HepG2 (cell line): Measurements from ENCODE around the gene ENO2. TPM values are rescaled to one million over a fixed set of nuclear protein-coding genes. Genes with fewer than 3 reads are reported as not detected.

Source experiments
- ETV6 ChIP-seq: sonication (generic); formaldehyde crosslinking; conservative IDR thresholded peaks from 2 replicates; pipeline ENCODE4 v1.4.0; 2020; ENCODE audit warnings: missing genetic modification reagents
- GATAD1 ChIP-seq: IDR thresholded peaks from 2 replicates; pipeline ENCODE4 v1.6.1; 2016; ENCODE audit warnings: missing genetic modification reagents, missing compliant biosample characterization
- HIC2 ChIP-seq: sonication (generic); formaldehyde crosslinking; IDR thresholded peaks from 2 replicates; pipeline ENCODE4 v1.9.0; 2022; ENCODE audit warnings: low read depth, missing genetic modification reagents
- IRF9 ChIP-seq: sonication (generic); formaldehyde crosslinking; IDR thresholded peaks from 2 replicates; pipeline ENCODE4 v1.8.0; 2022; ENCODE audit warnings: missing genetic modification reagents, mild to moderate bottlenecking, borderline replicate concordance
- MIER2 ChIP-seq: IDR thresholded peaks from 2 replicates; pipeline ENCODE4 v1.6.1; 2016; ENCODE audit warnings: missing biosample characterization, missing genetic modification reagents
- MTF2 ChIP-seq: sonication (generic); formaldehyde crosslinking; IDR thresholded peaks from 2 replicates; pipeline ENCODE4 v1.5.0; 2020; ENCODE audit warnings: missing genetic modification reagents, borderline replicate concordance
- NBN ChIP-seq: fragments of 450-650 bp; conservative IDR thresholded peaks from 2 replicates; pipeline ENCODE4 v1.6.1; 2017
- PAWR ChIP-seq: sonication (generic); formaldehyde crosslinking; IDR thresholded peaks from 2 replicates; pipeline ENCODE4 v1.4.0; 2020; ENCODE audit warnings: missing genetic modification reagents, mild to moderate bottlenecking, borderline replicate concordance
- PRMT3 ChIP-seq: sonication (generic); formaldehyde crosslinking; IDR thresholded peaks from 2 replicates; pipeline ENCODE4 v1.8.1; 2022; ENCODE audit warnings: low read depth, mild to moderate bottlenecking, moderate library complexity, missing genetic modification reagents, borderline replicate concordance
- SOX6 ChIP-seq, 2 experiments: fragments of 450-650 bp in 1 of 2; sonication (generic) in 1 of 2; formaldehyde crosslinking in 1 of 2; IDR thresholded peaks; 2 replicates each; pipeline versions ENCODE4 v1.4.0 to v1.6.1; 2017 to 2020; ENCODE audit warnings: antibody characterized with exemption in 1 of 2, mild to moderate bottlenecking in 1 of 2, missing genetic modification reagents in 1 of 2
- THAP7 ChIP-seq: sonication (generic); formaldehyde crosslinking; IDR thresholded peaks from 2 replicates; pipeline ENCODE4 v1.8.1; 2023; ENCODE audit warnings: mild to moderate bottlenecking, missing genetic modification reagents
- U2AF2 ChIP-seq: fragments of 200-400 bp; formaldehyde crosslinking; IDR thresholded peaks from 2 replicates; pipeline ENCODE4 v1.6.1; 2017; ENCODE audit warnings: low read depth, mild to moderate bottlenecking, low read length
- ZBTB4 ChIP-seq: sonication (generic); formaldehyde crosslinking; IDR thresholded peaks from 2 replicates; pipeline ENCODE4 v1.4.0; 2020; ENCODE audit warnings: missing genetic modification reagents, mild to moderate bottlenecking, borderline replicate concordance
- ZNF12 ChIP-seq: sonication (generic); formaldehyde crosslinking; IDR thresholded peaks from 2 replicates; pipeline ENCODE4 v1.5.0; 2020; ENCODE audit warnings: missing genetic modification reagents
- ZNF230 ChIP-seq: sonication (generic); formaldehyde crosslinking; IDR thresholded peaks from 2 replicates; pipeline ENCODE4 v1.4.0; 2020; ENCODE audit warnings: mild to moderate bottlenecking, missing genetic modification reagents
- ZNF34 ChIP-seq: sonication (generic); formaldehyde crosslinking; IDR thresholded peaks from 2 replicates; pipeline ENCODE4 v1.4.0; 2020; ENCODE audit warnings: mild to moderate bottlenecking, missing genetic modification reagents, borderline replicate concordance
- ZNF414 ChIP-seq: sonication (generic); formaldehyde crosslinking; IDR thresholded peaks from 2 replicates; pipeline ENCODE4 v1.5.0; 2020; ENCODE audit warnings: missing genetic modification reagents
- ZNF713 ChIP-seq: sonication (generic); formaldehyde crosslinking; IDR thresholded peaks from 2 replicates; pipeline ENCODE4 v1.4.0; 2020; ENCODE audit warnings: mild to moderate bottlenecking, missing genetic modification reagents
- ZNF782 ChIP-seq: sonication (generic); formaldehyde crosslinking; IDR thresholded peaks from 2 replicates; pipeline ENCODE4 v1.4.0; 2020; ENCODE audit warnings: missing genetic modification reagents, mild to moderate bottlenecking, borderline replicate concordance
- ZNF784 ChIP-seq: sonication (generic); formaldehyde crosslinking; IDR thresholded peaks from 2 replicates; pipeline ENCODE4 v1.5.1; 2020; ENCODE audit warnings: missing genetic modification reagents, mild to moderate bottlenecking, borderline replicate concordance
- polyA plus RNA-seq, 8 experiments: library from polyadenylated mRNA; depleted of rRNA in 3 of 8; stranded (reverse) in 7 of 8; unstranded in 1 of 8; fragments of >200 nt; fragmentation: Illumina TruSeq in 4 of 8; extraction: Trizol in 4 of 8; gene quantifications; 2 replicates each; pipeline versions ENCODE4 v1.2.1 to v1.2.3, GENCODE V29; 2011 to 2016; ENCODE audit warnings: low read depth in 4 of 8, missing spikeins in 1 of 8, mixed read lengths in 1 of 8; ENCODE audit not compliant: insufficient read depth in 1 of 8
- total RNA-seq, 5 experiments: library from RNA; depleted of rRNA; stranded (reverse); fragments of >200 nt; fragmentation: Illumina TruSeq; extraction: Trizol; gene quantifications; 2 replicates each; pipeline ENCODE4 v1.2.3, GENCODE V29; 2016; ENCODE audit warnings: low read depth in 1 of 5

The ENO2 gene
- total and polyA plus RNA-seq, 2 of the 13 experiments (the other 11 are each of a cell fraction or from before 2014, with no cell fraction given): 19.3 to 136 TPM

GRCh38 chr12:6943722-6944380 lies 29.5 kb downstream of the ENO2 start, which contains the start of the genes C12orf57 and RNU7-1 (continued):
- TF ChIP-seq ZNF782 (CRISPR knock-in tag): 0 out of 2 replicates have a peak, but pooled peaks have one; percentile 14
- no peak; the same call in 1 of the 2 replicates for TF ChIP-seq ZNF34 (CRISPR knock-in tag)
- TF ChIP-seq PRMT3 (CRISPR knock-in tag): peak; percentile 79
- TF ChIP-seq ZNF12 (CRISPR knock-in tag): peak; percentile 71
- TF ChIP-seq GATAD1 (CRISPR knock-in tag): peak; percentile 69
- TF ChIP-seq THAP7 (CRISPR knock-in tag): no peak
- TF ChIP-seq NBN: no peak
- TF ChIP-seq MIER2 (CRISPR knock-in tag): peak; percentile 85; the same call in 1 of the 2 replicates
- TF ChIP-seq MTF2 (CRISPR knock-in tag): no peak
- TF ChIP-seq SOX6 (IDR thresholded peaks at IDR 0.05): no peak
- peak; percentile 60 for TF ChIP-seq SOX6 (CRISPR knock-in tag; IDR thresholded peaks at IDR 0.05)
- TF ChIP-seq ZNF230 (CRISPR knock-in tag): no peak; the same call in 1 of the 2 replicates
- no peak; the same call in 1 of the 2 replicates for TF ChIP-seq U2AF2
- peak; percentile 58; the same call in 1 of the 2 replicates for TF ChIP-seq HIC2
- TF ChIP-seq ZNF414 (CRISPR knock-in tag): no peak; the same call in 1 of the 2 replicates
- TF ChIP-seq IRF9 (CRISPR knock-in tag): no peak
- TF ChIP-seq ZNF713 (CRISPR knock-in tag): no peak
- TF ChIP-seq ZNF784: no peak; the same call in 1 of the 2 replicates
- 0 out of 2 replicates have a peak, but pooled peaks have one; percentile 6 for TF ChIP-seq ZBTB4
- peak; percentile 50; the same call in 1 of the 2 replicates for TF ChIP-seq ETV6 (CRISPR knock-in tag)
- TF ChIP-seq PAWR (CRISPR knock-in tag): 0 out of 2 replicates have a peak, but pooled peaks have one; percentile 89
